HG03108 (cell line): ENCODE results near the gene GARIN5B.
"Not testable (repeated sequence)": the region's sequence is repeated elsewhere in the genome, so short reads cannot be mapped to it uniquely, and the experiment has no call there.

Source experiments
- ATAC-seq: cut with Tn5 transposase; IDR thresholded peaks from one replicate; pipeline ENCODE4 v1.9.1; 2021; ENCODE audit warnings: moderate library complexity; ENCODE audit not compliant: unreplicated experiment

Gene GARIN5B

DNA sequence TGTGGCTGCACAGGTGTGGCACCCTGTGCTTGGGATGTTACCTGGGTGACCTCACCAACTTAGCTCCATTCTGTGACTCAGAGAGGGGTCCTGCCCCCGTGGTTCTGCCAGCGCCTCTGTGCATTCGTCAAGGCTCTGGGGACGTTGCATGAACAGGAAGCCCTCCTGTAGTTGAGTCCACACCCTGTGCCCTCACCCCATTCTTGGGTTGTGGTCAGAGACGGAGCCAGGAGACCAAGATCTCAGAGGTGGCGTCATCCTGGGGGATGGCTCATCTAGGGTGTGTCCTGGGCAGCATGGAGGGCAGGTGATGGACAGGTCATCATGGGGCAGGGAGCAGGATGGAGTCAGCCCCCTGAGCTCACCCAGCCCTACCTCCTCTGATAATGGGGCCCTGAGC lies 11.0 kb downstream of the GARIN5B start:
- ATAC-seq: no peak

DNA sequence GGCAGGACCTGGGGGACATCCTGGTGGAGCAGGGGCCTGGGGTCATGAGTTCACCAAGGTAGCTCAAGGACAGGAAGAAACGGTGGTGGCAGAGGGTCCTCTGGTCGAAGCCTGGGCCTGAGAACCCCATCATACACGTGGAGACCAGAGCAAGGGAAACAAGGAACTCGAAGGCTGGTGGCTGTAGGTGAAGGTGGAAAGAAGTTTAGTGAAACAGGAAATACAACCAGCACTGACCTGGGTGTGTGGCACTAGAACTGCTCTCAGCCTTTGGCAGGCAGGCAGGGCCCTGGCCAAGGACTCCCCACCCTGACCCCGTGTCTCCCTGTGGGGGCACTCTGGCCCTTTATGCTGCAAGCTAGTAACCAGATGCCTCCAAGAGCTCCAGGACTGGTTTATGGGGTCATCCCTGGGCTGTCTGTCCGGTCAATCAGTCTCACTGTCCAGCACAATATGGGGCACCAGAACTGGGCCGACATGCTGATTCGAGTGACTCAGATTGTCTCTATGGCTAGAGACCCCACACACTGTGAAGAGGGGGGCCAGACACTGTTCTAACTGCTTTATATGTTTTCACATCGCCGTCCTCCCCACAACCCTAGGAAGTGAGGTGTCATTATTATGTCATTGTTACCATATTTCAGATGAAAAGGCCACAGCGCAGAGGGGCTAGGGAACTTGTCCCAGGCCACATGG lies 12.3 kb downstream of the GARIN5B start:
- no peak for ATAC-seq

DNA sequence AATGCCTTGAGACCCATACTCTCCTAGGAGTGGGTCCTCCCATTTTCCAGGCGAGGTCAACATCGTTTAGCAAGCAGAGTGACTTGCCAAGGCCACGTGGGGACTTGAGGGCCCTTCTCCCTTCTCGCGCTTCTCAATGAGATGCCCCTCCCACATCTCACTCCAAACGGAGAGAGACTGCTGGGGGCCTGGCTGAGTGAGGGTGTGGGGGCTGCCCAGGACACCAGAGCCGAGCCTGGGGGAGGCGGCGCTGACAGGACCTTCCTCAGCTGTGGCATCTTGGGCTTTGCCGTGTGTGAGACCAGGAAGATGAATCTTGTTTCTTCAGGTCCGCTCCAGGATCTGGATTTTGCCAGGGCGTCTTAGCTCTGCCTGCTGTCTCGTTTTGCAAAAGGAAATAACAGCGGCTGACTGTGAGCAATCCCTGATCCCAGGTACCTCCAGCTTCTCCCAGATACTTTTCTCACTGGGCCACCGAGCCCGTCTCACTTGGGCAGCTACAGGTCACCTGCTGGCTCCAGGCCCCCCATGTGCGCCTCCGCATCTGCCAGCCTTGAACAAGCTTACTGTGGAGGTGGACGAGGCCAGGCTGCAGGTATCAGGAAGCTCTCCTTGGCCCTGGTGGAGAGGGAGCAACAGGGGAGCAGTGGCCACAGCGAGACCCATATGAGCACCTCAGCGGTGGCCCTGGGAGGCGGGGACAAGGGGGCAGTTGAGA lies 14.6 kb downstream of the GARIN5B start:
- no peak for ATAC-seq

DNA sequence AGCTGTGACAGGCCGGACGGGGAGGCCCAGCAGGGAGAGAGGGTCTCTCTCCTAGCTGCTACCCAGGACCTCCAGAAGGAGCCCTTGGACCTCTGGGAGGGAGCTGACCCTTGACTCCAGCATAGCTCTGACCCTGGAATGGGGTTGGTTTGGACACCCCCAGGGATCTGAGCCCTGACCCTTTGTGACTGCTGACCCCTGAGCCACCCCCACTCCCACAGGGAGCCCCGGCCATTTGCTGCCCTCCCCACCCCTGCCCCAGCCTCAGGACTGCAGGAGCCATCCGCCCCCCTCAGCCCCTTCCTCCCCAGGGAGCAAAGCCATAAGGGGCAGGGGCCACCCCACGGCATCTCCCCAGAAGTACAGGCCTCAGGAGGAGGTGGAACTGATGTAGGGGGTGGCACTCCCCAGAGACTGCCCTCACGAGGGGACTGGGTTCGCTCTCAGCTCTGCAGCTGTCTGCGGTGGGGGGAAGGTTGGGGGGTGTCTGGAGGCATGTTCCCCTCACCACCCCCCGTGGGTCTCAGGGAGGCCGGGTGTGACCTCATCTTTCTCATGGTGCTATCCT lies 15.5 kb downstream of the GARIN5B start:
- no peak for ATAC-seq

DNA sequence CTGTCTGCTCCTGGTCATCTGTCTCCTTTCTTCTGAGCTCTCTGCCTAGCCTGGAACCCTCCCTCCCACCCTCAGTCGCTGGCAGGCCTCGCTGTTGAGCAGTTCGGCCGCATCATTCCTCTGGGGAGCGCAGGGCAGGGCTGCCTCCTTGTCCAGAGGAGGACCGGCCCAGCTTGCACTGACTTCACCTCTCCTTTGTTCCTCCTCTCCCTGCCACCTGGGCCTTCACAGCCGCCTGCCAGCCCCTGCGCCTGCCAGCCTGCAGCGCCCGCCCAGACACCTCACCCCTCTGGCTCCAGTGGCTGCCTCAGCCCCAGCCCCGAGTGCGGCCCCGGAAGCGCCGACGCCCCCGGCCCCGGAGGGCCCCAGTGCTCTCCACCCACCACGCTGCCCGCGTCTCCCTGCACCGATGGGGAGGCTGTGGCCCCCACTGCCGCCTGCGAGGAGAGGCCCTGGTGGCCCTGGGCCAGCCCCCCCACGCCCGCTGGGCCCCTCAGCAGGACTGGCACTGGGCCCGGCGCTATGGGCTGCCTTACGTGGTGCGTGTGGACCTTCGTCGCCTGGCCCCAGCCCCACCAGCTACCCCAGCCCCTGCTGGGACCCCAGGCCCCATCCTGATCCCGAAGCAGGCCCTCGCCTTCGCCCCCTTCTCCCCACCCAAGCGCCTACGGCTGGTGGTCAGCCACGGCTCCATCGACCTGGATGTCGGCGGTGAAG lies 16.2 kb downstream of the GARIN5B start:
- ATAC-seq: no peak

DNA sequence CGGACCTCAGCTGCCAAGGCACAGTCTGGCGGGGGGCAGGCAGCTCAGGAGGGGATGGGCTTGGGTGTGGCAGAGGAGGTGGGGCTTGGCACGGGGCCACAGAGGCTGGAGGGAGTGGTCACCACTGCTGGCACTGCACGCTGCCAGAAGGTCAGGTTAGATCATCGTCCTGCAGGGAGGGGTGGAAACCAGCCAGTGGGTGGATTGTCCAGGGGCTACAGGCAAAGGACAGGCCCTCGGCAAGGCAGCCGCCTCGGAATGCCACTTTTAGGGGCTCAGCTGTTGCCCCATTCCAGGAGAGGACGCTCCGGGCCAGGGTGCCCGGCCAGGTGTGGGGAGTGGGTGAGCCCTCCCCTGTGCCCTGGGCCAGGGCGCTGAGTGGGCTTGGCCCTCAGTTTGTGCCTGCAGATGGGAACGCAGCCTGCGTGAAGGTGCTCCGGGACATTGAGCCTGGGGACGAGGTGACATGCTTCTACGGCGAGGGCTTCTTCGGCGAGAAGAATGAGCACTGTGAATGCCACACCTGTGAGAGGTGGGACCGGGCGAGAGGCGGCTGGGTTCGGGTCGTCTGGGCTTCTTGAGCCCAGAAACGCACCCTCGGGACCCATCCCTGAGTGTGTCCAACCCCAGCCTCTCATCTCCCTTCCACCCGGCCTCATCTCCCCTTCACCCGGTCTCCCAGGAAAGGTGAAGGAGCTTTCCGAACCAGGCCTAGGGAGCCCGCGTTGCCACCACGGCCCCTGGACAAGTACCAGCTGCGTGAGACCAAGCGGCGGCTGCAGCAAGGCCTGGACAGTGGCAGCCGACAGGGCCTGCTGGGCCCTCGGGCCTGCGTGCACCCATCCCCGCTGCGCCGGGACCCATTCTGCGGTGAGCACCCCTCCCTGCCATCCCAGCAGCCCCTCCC lies 17.0 kb downstream of the GARIN5B start:
- no peak for ATAC-seq

DNA sequence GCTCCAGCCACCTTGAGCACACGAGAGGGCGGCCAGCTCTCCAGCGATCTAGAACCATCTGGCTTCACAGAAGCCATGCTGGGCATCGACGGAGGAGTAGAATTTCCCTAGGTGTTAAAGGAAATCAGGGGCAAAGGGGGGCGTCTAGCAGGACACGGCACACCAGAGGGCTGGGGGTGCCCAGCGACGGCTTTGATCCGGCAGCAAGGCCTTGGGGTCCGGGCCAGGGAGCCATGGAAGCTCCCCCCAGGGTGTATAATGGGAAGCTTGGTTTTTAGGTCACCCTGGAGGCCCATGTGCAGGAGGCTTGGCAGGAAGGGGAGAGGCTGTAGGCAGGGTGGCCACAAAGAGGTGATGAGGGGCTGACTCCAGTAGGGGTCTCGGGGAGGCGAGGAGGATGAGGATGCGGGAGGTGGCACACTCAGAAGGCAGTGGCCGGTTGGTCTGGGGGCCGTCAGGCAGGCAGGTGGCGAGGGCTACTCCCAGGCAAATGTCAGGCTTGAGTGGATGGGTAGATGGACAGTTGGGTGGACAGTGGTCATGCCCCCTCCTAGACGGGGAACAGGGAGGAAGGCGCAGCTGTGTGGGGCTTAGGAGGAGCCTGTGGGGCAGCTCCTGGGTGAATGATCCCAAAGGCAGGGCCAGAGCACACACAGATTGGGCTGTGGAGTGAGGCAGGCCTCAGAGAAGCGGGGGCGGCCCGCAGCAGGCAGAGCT lies 17.8 kb downstream of the GARIN5B start:
- no peak for ATAC-seq

DNA sequence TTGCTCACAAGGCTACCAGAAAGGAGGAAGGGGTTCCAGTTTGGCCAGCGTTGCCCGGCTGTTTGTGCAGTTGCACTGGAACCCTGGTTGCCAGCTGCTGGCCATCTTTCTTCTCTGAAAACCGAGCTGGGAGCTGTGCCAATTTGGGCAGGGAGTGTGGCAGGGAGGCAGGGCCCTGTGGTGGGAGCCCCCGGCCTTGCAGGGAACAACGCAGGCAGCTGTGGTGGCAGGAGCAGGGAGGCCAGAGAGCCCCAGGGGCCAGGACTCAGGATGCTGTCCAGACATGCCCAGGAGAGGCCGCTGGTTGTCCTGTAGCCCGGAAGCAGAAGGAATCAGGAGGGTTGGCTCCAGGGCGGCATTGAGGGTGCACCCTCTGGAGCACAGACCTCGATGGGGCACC lies 18.6 kb downstream of the GARIN5B start:
- ATAC-seq: no peak

DNA sequence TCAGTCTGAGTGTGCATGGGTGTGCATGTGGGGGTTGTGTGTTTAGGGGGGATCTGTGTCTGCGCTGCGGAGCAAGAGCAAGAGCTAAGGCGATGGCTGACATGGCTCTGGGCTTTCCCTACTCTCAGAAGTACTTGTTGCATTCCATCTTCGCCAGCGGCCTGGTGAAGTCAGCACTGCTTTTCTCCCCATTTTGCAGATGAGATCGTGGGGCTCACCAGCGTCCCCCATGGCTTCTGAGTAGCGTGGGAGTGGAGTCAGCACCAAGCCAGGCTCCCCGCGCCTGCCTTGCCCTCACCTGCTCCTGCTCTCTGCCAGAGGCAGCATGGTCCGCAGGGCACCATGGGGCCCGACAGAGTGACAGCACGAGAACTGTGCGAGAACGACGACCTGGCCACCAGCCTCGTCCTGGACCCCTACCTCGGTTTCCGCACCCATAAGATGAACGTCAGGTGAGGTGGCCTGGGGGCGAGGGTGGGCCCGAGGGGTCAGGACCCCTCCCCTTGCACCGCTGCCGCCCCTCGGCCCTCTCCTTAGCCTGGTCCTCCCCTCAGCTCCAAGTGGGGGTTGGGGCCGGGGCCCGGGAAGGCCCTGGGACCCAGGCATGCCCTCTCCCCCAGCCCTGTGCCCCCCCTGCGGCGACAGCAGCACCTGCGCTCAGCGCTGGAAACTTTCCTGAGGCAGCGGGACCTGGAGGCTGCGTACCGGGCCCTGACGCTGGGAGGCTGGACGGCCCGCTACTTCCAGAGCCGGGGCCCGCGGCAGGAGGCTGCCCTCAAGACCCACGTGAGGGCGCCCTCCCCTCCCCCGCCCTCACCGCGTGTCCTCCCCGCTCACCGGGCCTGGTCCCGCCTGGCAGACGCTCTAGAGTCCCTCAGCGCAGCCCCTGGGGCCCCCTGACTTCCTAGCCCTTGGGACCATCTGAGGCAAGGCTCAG lies 21.2 kb downstream of the GARIN5B start:
- ATAC-seq: no peak

DNA sequence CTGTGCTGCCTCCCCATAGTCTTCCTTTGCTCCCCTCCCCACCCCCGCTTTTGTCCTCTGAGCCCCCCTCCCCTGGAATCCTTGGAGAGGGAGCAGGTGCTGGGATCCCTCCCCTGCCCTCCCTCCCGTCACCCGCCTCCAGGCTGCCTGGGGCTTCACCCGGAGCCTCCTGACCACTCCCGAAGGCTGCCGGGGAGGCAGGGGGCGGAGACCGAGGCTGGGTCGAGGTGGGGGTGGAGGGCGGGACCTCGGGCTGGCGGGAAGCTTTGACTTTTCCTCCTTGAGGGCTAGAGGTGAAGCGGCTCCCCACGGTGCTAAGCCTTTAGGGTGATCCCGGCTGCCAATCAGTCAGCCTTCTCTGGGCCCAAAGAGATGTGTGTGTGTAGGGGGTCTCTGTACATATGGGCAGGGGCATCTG lies 21.9 kb downstream of the GARIN5B start:
- ATAC-seq: no peak

DNA sequence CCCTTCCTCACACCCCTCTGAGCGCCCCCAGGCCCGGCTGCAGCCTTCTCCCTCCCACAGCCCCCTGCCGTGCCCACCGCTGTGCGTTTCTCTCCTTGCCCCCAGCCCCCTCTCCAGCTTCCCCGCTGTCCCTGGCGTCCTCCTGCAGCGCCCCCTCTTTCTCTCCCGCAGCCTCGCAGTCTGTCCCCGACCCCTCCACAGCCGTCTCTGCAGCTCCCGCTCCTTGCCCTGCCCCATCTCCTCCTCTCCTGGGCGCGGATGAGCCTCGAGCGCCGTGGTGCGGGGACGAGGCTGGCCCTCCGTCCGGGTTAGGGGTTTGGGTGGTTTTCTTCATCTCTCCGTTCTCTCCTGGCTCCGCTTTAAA lies 22.3 kb downstream of the GARIN5B start:
- ATAC-seq: no peak

DNA sequence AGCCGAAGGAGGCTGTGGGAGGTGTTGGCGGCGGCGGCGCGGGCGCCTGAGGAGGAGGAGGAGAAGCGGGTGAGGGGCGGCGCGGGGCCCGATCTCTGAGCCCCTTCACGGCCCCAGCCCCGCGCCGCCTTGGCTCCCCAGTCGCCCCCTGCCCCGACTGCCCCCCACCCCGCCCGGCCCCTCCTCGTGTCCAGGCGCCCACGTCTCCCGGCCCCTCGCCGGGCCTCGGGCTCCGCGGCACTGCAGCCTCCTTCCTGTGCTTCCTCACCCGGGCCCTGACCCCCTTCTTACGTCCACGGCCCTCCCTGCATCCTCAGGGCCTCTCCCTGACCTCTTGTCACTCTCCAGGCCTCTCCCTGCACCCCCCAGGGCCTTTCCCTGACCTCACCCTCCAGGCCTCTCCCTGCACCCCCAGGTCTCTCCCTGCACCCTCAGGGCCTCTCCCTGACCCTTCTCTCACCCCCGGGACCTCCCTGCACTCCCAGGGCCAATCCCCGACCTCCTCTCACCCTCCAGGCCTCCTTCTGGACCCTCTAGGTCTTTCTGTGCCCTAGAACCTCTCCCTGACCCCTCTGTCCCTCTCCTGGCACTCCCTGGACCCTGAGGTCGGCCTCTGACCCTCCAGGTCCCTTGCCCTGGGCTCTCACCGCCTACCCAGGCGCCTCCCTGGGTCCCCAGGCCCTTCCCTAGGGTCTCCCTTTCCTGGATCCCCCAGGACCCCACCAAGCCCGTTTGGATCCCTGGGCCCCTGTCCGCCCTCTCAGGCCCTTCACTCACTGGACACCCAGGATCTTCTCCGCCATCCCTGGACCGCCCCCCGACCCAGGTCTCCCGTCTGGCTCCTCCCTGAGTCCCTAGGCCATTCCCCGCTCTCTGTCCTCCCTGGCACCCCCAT lies 22.9 kb downstream of the GARIN5B start:
- no peak for ATAC-seq

DNA sequence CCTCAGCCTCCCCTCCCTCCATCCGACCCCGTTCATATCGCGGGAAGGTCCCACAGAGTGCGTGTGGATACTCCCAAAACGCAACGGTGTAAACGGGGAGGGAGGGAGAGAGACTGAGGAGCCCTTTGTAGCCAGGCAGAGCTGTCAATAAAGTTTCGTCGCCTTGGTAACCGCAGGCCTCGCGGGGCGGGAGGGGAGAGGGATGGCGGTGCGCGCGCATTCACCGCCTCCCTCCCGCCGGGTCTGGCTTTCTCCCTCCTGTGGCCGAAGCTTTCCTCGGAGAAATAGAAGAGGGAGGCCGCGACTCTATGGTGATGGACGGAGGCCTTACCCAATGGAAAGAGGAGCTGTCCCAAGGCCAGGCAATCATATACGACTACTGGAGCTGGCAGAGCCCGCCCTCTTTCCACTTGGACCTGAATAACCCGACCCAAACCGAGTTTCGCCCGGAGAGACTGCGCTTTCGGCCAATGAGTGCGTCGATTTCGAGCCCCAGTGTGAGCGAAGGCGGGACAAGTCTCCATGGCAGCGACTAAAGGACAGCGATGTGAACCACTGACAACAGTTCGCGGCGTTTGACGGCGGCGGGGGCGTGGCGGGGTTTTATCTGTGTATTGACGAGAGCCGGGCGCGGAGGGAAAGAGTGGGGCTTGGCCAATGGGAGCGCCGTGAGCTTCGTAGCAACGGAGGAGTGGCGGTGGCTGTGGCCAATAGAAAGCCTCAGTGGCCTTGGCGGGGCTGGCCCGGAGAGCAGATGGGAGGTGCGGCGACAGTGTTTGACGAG lies 23.8 kb downstream of the GARIN5B start, which contains the start of gene KMT5C:
TSS of gene KMT5C (plus strand) at position 772 of the 784 bp plus-strand sequence. CDS start 2,061 bp downstream, outside the sequence.
- peak; percentile 73 for ATAC-seq

DNA sequence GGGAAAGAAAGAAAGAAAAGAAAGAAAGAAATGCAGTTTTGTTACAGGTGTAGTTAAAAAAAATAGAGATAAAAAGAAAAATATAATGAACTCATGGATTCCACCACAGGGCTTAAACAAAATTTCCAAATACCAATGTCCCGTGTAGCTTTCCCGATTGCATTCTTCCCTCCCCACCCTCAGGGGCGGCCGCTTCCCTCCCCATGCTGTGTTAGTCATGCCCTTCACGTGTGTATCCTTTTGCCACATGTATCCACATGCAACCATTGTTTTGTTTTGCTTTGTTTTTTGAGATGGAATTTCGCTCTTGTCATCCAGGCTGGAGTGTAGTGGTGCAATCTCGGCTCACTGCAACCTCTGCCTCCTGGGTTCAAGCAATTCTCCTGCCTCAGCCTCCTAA lies 27.0 kb downstream of the GARIN5B start:
- ATAC-seq: no peak

DNA sequence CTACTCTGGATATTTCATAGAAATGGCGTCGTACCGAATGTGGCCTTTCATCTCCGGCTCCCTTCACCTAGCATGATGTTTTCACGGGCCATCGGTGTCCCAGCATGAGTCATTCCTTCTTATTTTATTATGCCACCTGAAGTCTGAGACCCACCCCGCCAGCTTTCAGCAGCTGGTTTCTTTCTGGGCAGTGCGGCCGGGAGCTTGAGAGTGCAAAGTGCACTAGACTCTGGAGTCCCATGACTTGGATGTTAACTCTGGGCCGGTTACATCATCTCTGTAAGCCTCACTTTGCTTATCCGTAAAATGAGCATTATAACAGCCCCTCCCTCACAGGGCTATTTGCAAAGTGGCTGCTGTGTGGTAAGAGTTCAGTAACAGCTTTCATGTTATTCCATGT lies 29.2 kb downstream of the GARIN5B start:
- ATAC-seq: no peak

DNA sequence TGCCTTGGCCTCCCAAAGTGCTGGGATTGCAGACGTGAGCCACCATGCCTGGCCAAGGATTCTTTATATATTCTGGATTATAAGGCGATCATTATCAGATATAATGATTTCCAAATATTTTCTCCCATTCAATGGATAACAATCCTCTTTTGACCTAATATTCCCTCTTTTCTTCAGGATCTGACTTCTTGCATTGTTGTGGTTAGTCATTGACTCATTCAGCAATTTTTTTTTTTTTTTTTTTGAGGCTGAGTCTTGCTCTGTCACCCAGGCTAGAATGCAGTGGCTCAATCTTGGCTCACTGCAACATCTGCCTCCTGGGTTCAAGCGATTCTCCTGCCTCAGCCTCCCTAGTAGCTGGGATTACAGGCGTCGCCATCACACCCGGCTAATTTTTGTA lies 33.3 kb downstream of the GARIN5B start:
- ATAC-seq: not testable (repeated sequence)

DNA sequence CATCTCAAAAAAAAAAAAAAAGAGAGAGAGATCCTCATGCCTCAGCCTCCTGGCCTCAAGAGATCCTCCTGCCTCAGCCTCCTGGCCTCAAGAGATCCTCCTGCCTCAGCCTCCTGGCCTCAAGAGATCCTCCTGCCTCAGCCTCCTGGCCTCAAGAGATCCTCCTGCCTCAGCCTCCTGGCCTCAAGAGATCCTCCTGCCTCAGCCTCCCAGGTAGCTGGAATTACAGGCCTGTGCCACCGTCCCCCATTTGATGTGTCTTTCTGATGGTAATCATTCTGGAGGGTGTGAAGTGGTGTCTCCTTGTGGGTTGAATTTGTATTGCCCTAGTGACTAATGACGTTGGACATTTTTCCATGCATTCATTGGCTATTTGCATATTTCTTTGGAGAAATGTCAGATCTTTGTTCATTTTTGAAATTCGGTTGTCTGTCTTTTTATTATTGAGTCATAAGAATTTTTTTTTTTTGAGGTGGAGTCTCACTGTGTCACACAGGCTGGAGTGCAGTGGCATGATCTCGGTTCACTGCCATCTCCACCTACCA lies 34.2 kb downstream of the GARIN5B start:
- ATAC-seq: not testable (repeated sequence)
